ENCODE results near the gene CDNF.
"Not testable (repeated sequence)": the region's sequence is repeated elsewhere in the genome, so short reads cannot be mapped to it uniquely, and the experiment has no call there.

Gene CDNF

DNA sequence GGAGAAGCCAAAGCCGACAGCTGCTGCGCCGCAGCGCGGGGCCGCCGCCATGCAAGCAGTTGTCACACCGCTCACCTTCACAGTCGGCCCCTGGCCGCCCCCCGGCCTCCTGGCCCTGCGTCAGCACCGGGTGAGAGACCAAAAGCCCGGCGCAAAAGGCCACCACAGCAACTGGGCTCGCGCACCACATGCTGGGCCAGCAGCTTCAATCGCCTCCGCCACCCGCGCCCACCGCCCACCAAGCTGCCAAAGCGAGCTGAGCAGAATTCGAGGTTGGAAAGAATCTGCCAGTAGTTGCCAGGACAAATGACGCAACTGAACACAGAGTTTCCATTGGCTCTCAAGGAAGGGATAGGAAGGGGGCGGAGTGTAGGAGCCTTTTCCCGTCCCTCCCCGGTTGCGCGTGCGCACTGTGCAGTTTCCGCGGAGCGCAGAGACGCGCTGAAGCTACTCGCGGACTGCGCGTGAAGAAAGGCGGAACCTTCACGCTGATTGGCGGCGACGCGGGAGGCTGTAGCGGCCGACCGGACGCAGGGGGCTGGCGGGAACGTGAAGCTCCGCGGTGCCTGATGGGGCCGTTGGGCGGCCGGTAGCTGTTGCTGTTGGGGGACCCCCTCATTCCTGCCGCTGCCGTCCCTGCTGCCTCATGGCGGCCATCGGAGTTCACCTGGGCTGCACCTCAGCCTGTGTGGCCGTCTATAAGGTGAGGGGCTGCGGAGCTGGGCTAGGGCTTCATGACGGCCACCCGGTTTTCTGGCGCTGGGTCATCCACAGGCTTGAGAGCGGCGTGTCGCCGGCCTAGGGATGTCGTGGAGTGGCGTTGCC lies at the start of gene CDNF, which contains the start of the genes HSPA14 and MSANTD7:
CDNF (minus strand) TSS at position 281 of the 825 bp plus-strand sequence; CDS start at position 190, 91 bp downstream.
HSPA14 (plus strand) TSS at position 550 of the 825 bp plus-strand sequence; CDS start at position 647, 97 bp downstream.
MSANTD7 (plus strand) TSS at position 550 of the 825 bp plus-strand sequence. CDS start 3,979 bp downstream, outside the sequence.
- DNase-seq: peak; percentile 93

DNA sequence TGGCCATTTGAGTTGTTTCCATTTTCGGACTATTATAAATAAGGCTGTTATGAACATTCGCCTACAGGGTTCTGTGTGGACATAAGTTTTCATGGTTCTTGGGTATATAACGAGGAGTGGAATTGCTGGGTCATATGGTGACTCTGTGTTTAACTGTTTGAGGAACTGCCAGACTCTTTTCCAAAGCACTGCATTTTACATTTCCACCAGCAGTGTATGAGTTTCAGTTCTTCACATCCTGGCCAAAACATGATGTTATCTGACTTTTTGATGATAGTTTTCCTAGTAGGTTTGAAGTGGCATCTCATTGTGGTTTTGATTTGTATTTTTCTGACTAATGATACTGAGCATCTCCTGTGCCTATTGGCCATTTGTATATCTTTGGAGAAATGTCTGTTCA lies 46.2 kb upstream of the CDNF start:
- DNase-seq: no peak

DNA sequence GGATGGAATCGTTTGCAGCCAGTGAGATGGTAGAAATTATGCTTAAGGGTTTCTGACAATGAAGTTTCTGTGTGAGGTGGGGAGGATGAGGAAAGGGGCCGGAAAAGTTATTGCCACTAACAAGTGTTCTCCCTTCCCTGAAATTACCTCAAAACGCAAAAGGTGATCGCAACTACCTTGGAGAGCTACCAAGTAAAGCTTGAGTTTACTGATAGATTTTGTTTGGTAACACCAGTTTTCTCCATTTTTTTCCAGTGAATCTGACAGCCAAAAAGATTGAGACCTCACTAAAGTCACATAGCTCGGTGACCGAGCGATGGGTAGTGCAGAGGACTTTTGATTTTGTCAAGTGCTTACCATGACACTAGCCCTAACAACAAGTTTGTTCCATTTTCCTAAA lies 42.4 kb upstream of the CDNF start:
- no peak for DNase-seq

DNA sequence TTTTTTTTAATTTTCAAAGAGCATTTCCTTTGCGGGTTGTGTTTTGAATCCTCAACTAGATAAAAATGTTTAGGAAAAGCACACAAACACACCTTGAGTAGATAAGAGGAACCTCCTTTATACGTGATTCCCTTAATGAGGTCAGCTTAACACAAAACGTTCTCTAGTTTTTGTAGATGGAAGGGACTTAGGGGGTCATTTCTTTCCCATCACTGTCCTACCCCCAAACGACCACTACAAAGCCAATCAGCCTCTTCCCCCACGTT lies 42.0 kb upstream of the CDNF start:
- no peak for DNase-seq

DNA sequence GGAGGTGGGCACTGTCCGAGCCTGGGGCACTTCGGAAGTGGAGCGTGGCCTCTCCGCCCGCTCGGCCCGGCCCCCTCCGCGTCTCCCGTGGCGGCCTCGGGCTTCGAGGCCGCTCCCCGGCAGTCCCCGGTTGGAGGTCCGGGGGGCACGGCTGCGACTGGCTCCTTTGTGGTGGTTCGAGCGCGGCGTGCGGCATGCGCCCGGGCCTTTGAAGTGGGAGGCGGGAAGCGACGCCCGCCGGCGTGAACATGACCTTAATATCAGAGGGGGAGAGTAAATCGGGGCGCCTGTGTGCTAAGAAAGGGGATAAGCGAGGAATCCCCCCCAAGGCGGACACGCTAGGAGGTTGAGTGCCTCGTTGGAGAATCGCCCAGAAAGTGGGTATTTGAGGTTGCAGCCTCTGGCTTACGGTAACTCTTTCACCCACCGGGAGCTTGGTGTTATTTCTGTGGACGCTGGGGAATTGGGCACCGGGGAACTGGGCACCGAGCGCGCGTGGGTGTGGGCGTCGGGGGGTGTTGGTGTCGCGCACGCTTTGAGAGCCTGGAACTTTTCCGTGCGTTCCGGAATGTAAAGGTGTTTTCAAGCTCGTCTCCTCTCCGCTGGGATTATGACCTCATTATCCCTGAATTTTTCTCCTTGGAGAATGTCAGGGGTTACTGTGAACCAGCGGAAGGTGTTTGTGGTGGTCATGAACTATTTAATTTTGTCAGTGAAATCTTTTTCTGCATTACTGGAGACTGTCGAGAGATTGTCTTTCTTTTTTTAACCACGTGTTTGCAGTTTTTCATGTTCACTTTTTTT lies 41.5 kb upstream of the CDNF start:
- peak; percentile 28 for DNase-seq

DNA sequence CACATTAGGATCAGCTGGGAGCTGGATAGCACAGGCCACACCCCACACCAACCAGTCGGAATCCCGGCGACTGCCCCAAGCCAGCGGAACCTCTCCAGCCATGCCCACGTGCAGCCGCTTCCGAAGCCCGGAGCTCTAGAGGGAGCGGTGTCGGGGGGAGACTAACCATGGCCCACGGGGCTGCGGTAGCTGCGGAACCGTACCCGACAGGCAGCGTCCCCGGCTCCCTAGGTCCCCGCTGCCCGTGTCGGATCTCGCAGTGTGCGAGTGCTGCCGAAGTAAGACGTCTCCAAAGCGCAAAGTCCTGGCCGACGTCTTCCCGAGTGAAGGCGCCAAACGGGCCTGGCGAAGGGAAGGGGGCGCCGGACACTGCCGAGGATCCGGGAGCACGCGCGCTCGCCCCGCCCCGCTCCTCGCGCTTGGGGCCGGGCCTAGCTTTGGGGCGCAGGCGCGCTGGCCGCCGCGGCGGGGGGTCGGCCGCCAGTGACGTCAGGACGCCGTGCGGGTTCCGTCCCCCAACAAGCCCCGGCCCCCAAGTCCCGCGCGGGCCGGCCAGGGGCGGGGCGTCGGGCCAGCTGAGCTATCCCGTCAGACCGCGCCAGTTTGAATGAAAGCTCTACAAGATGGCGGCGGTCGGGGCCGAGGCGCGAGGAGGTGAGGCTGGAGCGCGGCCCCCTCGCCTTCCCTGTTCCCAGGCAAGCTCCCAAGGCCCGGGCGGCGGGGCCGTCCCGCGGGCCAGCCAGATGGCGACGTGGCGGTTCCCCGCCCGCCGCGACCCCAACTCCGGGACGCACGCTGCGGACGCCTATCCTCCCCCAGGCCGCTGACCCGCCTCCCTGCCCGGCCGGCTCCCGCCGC lies 40.7 kb upstream of the CDNF start, which contains the start of gene SUV39H2:
SUV39H2 (plus strand) TSS at position 601 of the 858 bp plus-strand sequence; CDS start at position 624, 23 bp downstream.
- peak; percentile 76 for DNase-seq

DNA sequence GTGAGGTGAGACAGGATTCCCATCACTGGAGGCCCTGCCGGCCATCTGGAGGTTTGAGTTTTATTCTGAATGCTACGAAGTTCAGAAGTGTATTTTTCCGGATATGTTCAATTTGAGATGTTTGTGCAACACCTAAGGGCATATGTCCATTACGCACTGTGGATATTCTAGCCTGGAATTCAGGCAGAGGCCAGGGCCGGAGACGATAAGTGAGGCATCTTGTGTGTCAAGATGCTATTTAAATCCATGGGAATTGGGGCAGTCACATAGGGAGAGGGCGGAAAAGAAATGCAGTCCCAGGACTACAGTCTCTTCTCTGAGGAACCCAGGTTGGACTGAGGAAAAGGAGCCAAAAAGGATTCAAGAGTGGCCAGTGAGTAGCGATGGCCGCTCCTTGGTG lies 38.9 kb upstream of the CDNF start:
- no peak for DNase-seq

DNA sequence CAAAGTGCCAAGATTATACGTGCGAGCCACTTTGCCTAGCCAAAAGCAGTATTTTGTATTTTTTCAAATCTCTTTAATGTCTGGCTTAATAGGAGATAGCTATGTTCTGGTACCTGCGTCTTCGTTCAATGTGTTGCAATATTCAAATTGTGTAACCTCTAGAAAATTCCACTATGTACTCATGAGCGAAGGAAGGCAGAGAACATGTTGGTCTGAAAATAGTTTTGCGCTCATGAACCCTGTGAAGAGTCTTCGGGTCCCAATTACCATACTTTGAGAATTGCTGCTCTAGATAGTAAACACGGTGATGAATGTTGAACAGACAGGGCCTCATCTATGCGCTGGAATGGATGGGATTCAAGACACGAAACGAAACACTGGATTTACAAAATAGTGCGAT lies 38.1 kb upstream of the CDNF start:
- no peak for DNase-seq

DNA sequence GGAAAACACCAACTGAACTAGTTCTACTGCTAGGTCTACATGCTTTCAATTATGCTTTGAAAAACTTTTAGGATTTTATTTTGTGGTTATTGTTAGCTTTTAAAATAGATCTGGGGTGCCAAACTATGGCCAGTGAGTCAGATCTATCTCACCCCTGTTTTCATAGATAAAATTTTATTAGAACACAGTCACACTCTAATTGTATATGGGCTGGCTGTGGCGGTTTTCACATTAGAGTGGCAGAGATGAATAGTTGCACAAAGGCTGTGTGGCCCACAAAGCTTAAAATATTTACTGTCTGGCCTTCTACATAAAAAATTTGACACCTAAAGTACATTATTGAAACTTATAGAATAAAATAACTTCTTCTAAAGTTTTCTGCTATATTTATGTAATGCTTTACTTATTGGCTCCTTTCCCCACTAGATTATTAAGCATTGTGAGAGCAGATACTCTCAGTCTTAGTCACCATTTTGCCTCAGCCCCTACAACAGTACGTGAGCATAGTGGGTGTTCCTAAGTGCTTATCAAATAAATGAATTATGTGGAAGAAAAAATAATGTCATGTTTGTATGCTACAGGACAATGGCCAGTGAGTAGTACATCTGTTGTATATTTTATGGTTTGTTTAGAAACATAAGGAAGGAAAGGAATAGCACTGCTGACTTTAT lies 35.4 kb upstream of the CDNF start:
- DNase-seq: no peak

DNA sequence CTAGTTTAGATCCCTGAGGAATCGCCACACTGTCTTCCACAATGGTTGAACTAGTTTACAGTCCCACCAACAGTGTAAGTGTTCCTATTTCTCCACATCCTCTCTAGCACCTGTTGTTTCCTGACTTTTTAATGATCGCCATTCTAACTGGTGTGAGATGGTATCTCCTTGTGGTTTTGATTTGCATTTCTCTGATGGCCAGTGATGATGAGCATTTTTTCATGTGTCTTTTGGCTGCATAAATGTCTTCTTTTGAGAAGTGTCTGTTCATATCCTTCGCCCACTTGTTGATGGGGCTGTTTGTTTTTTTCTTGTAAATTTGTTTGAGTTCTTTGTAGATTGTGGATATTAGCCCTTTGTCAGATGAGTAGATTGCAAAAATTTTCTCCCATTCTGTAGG lies 27.0 kb upstream of the CDNF start:
- not testable (repeated sequence) for DNase-seq

DNA sequence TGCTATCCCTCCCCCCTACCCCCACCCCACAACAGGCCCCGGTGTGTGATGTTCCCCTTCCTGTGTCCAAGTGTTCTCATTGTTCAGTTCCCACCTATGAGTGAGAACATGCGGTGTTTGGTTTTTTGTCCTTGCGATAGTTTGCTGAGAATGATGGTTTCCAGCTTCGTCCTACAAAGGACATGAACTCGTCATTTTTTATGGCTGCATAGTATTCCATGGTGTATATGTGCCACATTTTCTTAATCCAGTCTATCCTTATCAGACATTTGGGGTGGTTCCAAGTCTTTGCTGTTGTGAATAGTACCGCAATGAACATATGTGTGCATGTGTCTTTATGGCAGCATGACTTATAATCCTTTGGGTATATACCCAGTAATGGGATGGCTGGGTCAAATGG lies 26.6 kb upstream of the CDNF start:
- not testable (repeated sequence) for DNase-seq

DNA sequence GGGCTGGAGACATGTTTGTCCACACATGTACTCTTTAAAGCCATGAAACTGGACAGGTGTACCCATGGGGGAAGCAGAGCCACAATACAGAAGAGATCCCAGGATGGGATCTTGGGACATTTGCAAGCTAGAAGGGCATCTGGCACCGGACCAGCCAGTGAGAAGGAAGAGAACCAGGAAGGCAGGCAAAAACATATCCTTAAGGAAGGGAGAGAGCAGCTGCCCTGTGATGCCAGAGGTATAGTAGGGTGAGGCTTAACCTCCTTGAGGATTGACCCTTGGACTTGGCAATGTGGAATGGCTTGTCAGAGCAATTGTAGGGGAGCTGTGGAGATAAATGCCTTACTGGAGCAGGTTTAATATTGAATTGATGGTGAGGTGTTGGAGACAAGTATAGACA lies 23.0 kb upstream of the CDNF start:
- DNase-seq: no peak

DNA sequence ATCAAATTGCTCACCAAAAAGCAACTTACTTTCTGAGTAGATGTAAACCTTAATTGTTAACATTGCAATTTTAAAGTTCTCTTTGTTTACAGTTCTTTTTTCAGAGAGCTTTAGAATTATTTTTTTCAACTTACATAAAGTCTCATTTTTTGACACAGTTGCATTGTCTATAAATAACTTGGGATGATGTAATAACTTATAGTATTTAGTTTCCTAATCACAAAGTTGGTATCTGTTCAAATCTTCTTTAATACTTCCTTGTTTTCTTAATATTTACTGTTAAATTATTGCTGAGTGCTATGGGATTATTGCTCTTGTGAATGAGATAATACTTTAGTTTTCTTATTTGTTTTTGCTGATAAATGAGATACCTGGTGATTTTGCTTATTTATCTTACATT lies 21.9 kb upstream of the CDNF start:
- no peak for DNase-seq

DNA sequence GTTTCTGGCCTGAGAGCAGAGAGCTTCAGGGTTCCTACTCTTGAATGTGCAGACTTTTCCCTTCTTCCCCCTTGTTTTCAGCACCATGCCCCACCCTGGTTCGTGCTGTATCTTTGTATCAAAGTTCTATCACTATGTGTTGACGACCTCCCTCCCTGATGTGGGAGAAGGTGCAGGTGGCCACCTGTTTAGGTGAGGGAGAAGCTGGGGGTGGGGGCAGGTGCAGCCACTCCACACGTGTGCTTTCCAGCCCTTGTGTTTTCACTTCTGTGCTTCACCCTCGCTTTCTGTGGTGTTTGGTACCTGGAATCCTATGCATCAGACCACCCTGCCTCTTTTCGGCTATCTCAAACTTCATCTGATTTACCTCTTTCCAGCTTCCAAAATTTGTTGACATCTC lies 21.2 kb upstream of the CDNF start:
- DNase-seq: no peak

DNA sequence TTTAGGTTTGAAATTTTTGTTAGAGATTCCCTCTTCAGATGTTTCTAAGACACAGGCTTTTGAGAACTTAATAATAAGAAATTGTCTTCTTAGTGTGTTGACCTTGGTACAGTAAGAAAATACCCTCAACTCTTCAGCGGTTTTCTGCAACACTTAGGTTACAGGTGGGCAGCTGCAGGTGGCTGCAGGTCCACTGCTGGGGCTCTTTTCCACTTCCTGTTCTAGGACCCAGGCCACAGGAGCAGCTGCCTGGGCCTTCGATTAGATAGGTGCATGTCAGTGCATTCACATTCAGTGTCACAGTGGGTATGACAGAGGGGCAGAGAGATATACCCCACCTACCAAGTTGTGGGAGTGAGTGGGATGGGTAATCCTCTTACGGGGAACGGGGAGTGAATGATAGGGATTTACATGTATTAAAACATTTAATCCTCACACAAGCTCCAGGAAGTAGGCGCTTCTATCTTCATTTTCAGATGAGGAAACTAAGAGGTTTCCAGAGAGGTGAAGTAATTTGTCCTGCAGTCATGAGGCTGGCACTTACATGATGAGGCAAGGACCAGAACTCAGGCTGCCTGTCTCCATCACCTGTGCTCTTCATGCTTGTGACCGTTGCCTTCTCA lies 20.6 kb upstream of the CDNF start:
- DNase-seq: no peak

DNA sequence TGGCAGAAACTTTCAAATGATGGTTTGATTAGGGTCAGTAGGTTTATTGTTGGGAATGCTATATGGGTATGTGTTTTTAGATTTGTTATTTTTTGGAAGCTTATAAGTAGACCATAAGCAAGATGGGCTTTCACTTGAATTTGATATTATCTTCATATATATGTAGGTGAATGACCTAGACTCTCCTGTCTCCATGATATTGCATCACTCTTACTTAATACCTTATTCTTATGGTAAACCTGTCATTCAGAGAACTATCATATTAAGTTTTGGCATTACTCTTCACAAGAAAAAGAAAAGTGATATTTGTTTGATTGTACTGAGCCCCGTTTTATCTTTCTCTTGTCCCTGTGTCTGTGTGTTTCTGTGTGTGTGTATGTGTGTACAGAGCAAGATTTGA lies 17.6 kb upstream of the CDNF start:
- DNase-seq: no peak

DNA sequence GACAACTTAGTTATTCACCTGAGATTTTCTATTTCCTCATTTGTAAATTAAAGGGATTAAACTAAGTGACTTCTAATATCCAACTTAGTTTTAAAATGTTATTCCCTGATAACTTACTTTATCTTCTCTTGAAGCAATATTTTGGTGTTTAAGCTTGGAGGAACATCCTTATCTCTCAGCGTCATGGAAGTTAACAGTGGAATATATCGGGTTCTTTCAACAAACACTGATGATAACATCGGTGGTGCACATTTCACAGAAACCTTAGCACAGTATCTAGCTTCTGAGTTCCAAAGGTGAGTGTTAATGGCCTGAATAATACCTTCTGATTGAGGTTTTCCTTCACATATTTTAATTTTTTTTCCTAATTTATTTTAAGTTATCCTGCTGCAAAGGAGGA lies 14.4 kb upstream of the CDNF start:
- no peak for DNase-seq

DNA sequence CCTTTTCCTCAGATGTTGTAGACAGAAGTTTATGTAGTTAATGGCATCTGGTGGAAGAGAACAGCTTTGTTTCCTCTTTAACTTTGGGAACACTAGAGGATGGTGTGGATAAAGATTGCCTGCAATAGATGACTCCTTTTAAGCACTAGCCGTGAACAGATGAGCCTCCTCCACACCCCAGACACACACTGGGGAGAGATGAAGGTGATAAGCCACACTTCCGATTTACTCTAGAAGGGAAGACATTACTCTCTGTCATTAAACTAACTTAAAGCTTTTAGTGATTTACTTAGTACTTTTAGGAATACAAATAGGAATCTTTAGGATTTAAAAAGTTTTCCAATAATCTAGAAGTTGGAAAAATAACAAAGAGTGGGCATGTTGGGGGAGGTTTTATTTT lies 7.1 kb upstream of the CDNF start:
- DNase-seq: no peak

DNA sequence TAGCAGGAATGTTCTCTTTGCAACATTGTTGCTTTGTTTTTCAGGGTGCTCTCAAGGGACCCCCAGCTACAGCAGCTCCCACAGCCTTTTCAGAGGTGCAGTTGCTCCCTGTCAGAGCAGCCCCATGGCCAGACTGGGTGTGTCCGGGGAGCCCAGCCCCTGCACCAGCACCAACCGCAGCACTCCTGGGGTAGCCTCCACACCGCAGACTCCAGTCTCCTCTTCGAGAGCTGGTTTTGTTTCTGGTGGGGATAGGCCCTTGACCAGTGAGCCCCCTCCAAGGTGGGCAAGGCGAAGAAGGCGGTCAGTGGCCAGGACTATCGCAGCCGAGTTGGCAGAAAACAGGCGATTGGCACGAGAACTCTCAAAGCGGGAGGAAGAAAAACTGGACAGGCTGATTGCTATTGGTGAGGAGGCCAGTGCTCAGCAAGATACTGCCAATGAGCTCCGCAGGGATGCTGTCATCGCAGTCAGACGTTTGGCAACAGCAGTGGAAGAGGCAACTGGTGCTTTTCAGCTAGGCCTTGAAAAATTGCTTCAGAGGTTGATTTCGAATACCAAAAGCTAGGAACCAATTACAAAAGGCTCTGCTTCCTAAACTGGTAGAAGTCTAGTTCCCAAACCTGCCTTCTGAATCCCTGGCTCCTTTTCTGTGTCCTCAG lies 5.6 kb upstream of the CDNF start:
- no peak for DNase-seq

DNA sequence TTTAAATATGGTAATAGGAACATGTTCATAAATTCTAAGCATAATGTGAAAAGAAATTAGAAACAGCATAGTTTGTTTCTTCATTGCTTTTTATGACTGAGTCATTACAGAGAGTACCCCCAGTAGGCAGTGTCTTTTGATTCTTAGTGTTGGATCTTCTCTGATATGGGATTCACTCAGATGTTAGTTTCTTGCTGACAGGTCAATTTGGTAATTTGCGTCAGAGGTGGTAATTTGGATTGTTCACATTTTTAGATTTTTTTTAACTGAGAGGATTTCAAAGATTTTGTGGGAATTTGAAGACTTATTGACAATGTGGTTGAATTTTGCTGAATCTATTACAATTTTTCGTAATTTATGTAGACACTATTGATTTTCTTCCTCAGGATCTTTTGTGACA lies 2.3 kb upstream of the CDNF start:
- no peak for DNase-seq

DNA sequence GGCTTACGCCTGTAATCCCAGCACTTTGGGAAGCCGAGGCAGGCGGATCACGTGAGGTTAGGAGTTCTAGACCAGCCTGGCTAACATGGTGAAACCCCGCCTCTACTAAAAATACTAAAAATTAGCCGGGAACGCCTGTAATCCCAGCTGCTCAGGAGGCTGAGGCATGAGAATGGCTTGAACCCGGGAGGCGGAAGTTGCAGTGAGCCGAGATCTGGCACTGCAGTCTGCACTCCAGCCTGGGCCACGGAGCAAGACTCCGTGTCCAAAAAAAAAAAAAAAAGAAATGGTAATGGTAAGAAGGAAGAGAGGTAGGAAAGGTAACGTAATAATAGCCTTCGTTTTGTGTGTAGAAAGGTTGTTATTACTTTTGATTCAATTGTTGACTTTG lies 1.5 kb upstream of the CDNF start:
- DNase-seq: no peak
